Astrocyte (in vitro differentiated cells and primary cell): Measurements from ENCODE around the gene CHRNB4. TPM values are rescaled to one million over a fixed set of nuclear protein-coding genes. Genes with fewer than 3 reads are reported as not detected.

Experiments used
- DNase-seq: peaks from one replicate; pipeline ENCODE4 v3.0.0-alpha.2; 2010; ENCODE audit warnings: low read depth
- FAIRE-seq: peaks from 2 replicates; lab custom pipeline; 2011; peaks lifted over from hg19 to GRCh38; lab: Jason Lieb, UNC
- H2AFZ ChIP-seq: 2 replicates; pipeline ENCODE4 v1.6.0; 2012; ENCODE audit warnings: low read depth, low read length, inconsistent platforms
- H3K27ac ChIP-seq: 2 replicates; pipeline ENCODE4 v1.5.1; 2011; ENCODE audit warnings: low read depth, low read length, inconsistent platforms
- H3K27me3 ChIP-seq: 2 replicates; pipeline ENCODE4 v1.6.0; 2011; ENCODE audit warnings: low read length, inconsistent platforms; ENCODE audit not compliant: insufficient read depth
- H3K36me3 ChIP-seq: 2 replicates; pipeline ENCODE4 v1.5.1; 2011; ENCODE audit warnings: low read length, inconsistent platforms; ENCODE audit not compliant: insufficient read depth
- H3K4me1 ChIP-seq: 2 replicates; pipeline ENCODE4 v1.5.1; 2011; ENCODE audit warnings: low read length, inconsistent platforms; ENCODE audit not compliant: insufficient read depth
- H3K4me2 ChIP-seq: 2 replicates; pipeline ENCODE4 v1.6.0; 2012; ENCODE audit warnings: low read length, inconsistent platforms
- H3K4me3 ChIP-seq: 2 replicates; pipeline ENCODE4 v1.5.1; 2011; ENCODE audit warnings: low read depth, mild to moderate bottlenecking, low read length, inconsistent platforms; ENCODE audit not compliant: insufficient read depth
- H3K79me2 ChIP-seq: 2 replicates; pipeline ENCODE4 v1.6.0; 2012; ENCODE audit warnings: mild to moderate bottlenecking, low read length, inconsistent platforms; ENCODE audit not compliant: insufficient read depth
- H3K9ac ChIP-seq: 2 replicates; pipeline ENCODE4 v1.6.0; 2012; ENCODE audit warnings: mild to moderate bottlenecking, low read length, inconsistent platforms
- H3K9me3 ChIP-seq: 2 replicates; pipeline ENCODE4 v1.5.1; 2012; ENCODE audit warnings: low read depth, mild to moderate bottlenecking, low read length, inconsistent platforms; ENCODE audit not compliant: insufficient read depth
- H4K20me1 ChIP-seq: 2 replicates; pipeline ENCODE4 v1.6.0; 2012; ENCODE audit warnings: low read length, inconsistent platforms; ENCODE audit not compliant: insufficient read depth
- H3K27ac Mint-ChIP-seq: one replicate; pipeline ENCODE4 v1.8.0; 2021; ENCODE audit warnings: mild to moderate bottlenecking, mixed read lengths; ENCODE audit not compliant: unreplicated experiment
- H3K27me3 Mint-ChIP-seq: one replicate; pipeline ENCODE4 v1.8.0; 2021; ENCODE audit warnings: low read depth, mixed read lengths; ENCODE audit not compliant: unreplicated experiment
- H3K36me3 Mint-ChIP-seq: one replicate; pipeline ENCODE4 v1.8.0; 2021; ENCODE audit warnings: low read depth, mixed read lengths; ENCODE audit not compliant: unreplicated experiment
- H3K4me1 Mint-ChIP-seq: one replicate; pipeline ENCODE4 v1.8.0; 2021; ENCODE audit warnings: low read depth, mixed read lengths; ENCODE audit not compliant: unreplicated experiment
- H3K4me3 Mint-ChIP-seq: one replicate; pipeline ENCODE4 v1.8.0; 2021; ENCODE audit warnings: mild to moderate bottlenecking, moderate library complexity, mixed read lengths; ENCODE audit not compliant: unreplicated experiment
- H3K9me3 Mint-ChIP-seq: one replicate; pipeline ENCODE4 v1.8.0; 2021; ENCODE audit warnings: mild to moderate bottlenecking, mixed read lengths; ENCODE audit not compliant: unreplicated experiment
- EZH2 ChIP-seq: IDR thresholded peaks from 2 replicates; pipeline ENCODE4 v1.6.1; 2012; ENCODE audit warnings: mild to moderate bottlenecking, low read length, inconsistent platforms; ENCODE audit not compliant: insufficient read depth
- total RNA-seq: library from RNA; stranded (reverse); gene quantifications from 2 replicates; pipeline ENCODE4 v1.2.1, GENCODE V29; 2021
- TF ChIP-seq, protein P1 (sequence below): IDR thresholded peaks from 2 replicates; pipeline ENCODE4 v1.5.1; 2011; ENCODE audit warnings: low read depth, mild to moderate bottlenecking, inconsistent platforms, low read length, moderate library complexity; ENCODE audit not compliant: insufficient read depth

Gene CHRNB4
- total RNA-seq, 1 donor from 2014 or later, result not detected

DNA sequence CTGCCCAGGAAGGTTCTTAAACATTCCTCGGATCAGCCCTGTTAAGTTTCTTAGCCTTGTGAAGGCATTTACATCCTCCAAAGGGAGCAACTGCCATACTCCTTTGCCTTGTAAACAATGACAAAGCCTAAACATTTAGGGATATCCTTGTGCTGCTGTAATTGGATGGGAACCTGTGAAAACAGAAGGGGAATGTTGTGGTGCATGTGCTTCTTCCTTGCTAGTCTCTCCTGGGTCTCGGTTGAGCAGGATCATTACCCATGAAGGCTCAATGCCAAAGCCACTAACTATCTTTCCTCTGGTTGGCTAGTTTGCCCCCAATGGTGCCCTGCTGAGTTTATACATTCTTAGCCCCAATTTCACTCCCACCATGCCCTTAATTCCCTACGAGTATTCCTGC is 37.5 kb downstream of the CHRNB4 start:
- no peak for TF ChIP-seq EZH2
- TF ChIP-seq, protein P1, sequence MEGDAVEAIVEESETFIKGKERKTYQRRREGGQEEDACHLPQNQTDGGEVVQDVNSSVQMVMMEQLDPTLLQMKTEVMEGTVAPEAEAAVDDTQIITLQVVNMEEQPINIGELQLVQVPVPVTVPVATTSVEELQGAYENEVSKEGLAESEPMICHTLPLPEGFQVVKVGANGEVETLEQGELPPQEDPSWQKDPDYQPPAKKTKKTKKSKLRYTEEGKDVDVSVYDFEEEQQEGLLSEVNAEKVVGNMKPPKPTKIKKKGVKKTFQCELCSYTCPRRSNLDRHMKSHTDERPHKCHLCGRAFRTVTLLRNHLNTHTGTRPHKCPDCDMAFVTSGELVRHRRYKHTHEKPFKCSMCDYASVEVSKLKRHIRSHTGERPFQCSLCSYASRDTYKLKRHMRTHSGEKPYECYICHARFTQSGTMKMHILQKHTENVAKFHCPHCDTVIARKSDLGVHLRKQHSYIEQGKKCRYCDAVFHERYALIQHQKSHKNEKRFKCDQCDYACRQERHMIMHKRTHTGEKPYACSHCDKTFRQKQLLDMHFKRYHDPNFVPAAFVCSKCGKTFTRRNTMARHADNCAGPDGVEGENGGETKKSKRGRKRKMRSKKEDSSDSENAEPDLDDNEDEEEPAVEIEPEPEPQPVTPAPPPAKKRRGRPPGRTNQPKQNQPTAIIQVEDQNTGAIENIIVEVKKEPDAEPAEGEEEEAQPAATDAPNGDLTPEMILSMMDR, result no peak
- DNase-seq (no peak), FAIRE-seq (no peak)
- Histone ChIP-seq H3K9me3 (no peaks in the 10 kb centered on the region), H3K36me3 (no peaks in the 10 kb centered on the region), H3K79me2 (no peaks in the 10 kb centered on the region), H2AFZ (no peak overlapping the region), H3K27ac (no peak overlapping the region), H3K9ac (no peak overlapping the region), H4K20me1 (no peaks in the 10 kb centered on the region), H3K4me3 (no peak overlapping the region), H3K27me3 (no peaks in the 10 kb centered on the region), H3K4me1 (no peaks in the 10 kb centered on the region), H3K4me2 (no peak overlapping the region)
- no peaks in the 10 kb centered on the region for H3K4me1 Mint-ChIP-seq
- no peak overlapping the region for H3K27ac Mint-ChIP-seq
- H3K36me3 Mint-ChIP-seq, result peaks cover 5% of the 10 kb centered on the region
- peaks cover 6% of the 10 kb centered on the region for H3K9me3 Mint-ChIP-seq
- H3K4me3 Mint-ChIP-seq, result no peak overlapping the region
- H3K27me3 Mint-ChIP-seq, result peaks cover 17% of the 10 kb centered on the region

DNA sequence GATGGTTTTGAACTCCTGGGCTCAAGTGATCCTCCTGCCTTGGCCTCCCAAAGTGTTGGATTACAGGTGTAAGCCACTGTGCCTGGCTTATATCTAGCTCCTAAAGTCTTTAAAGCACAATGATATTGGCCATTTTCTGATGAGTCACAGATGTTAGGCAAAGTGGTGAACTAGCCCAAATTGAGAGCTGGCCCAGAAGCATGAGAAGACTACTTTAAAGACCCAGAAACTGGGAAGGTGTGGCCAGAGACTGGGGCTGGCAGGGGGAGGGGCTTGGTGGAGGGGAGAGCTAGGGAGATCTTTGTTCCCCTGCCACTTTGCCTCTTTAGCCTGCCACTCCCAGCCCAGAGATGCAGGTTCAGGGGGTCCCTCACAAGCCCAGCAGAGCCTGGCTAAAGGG is 41.8 kb downstream of the CHRNB4 start:
- no peaks in the 10 kb centered on the region for H3K79me2 ChIP-seq
- H3K4me1 Mint-ChIP-seq, result no peaks in the 10 kb centered on the region
- no peaks in the 10 kb centered on the region for H4K20me1 ChIP-seq
- H3K9me3 Mint-ChIP-seq, result peaks cover 2% of the 10 kb centered on the region
- H3K4me1 ChIP-seq, result no peaks in the 10 kb centered on the region
- no peak overlapping the region for H3K27ac Mint-ChIP-seq
- no peak overlapping the region for H2AFZ ChIP-seq
- no peak overlapping the region for H3K4me2 ChIP-seq
- H3K27me3 ChIP-seq, result no peaks in the 10 kb centered on the region
- H3K4me3 ChIP-seq, result no peak overlapping the region
- FAIRE-seq, result no peak
- TF ChIP-seq EZH2, result no peak
- TF ChIP-seq, protein P1, result no peak
- H3K36me3 Mint-ChIP-seq, result peaks cover 5% of the 10 kb centered on the region
- no peak overlapping the region for H3K27ac ChIP-seq
- H3K9me3 ChIP-seq, result no peaks in the 10 kb centered on the region
- no peak overlapping the region for H3K4me3 Mint-ChIP-seq
- H3K9ac ChIP-seq, result no peak overlapping the region
- no peaks in the 10 kb centered on the region for H3K36me3 ChIP-seq
- DNase-seq, result no peak
- peaks cover 3% of the 10 kb centered on the region for H3K27me3 Mint-ChIP-seq

DNA sequence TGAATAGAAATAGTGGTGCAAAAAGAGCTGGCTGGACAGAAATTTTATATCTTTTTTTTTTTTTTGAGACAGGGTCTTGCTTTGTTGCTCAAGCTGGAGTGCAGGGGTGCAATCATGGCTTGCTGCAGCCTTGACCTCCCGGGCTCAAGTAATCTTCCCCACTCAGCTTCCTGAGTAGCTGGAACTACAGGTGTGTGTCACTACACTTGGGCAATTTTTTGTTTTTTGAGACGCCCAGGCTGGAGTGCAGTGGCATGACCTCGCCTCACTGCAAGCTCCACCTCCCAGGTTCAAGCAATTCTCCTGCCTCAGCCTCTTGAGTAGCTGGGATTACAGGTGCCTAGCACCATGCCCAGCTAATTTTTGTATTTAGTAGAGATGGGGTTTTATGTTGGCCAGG is 42.7 kb downstream of the CHRNB4 start:
- no peaks in the 10 kb centered on the region for H3K27me3 ChIP-seq
- no peaks in the 10 kb centered on the region for H4K20me1 ChIP-seq
- TF ChIP-seq EZH2, result no peak
- TF ChIP-seq, protein P1, result no peak
- no peak overlapping the region for H3K4me2 ChIP-seq
- H3K4me3 ChIP-seq, result no peak overlapping the region
- H3K36me3 ChIP-seq, result no peaks in the 10 kb centered on the region
- H3K36me3 Mint-ChIP-seq, result peaks cover 5% of the 10 kb centered on the region
- H3K27me3 Mint-ChIP-seq, result no peaks in the 10 kb centered on the region
- no peaks in the 10 kb centered on the region for H3K9me3 ChIP-seq
- H3K27ac ChIP-seq, result no peak overlapping the region
- no peaks in the 10 kb centered on the region for H3K79me2 ChIP-seq
- H3K4me3 Mint-ChIP-seq, result no peak overlapping the region
- no peaks in the 10 kb centered on the region for H3K4me1 ChIP-seq
- no peak overlapping the region for H3K27ac Mint-ChIP-seq
- no peaks in the 10 kb centered on the region for H3K4me1 Mint-ChIP-seq
- H3K9me3 Mint-ChIP-seq, result peaks cover 2% of the 10 kb centered on the region
- H2AFZ ChIP-seq, result no peak overlapping the region
- DNase-seq, result no peak
- FAIRE-seq, result no peak
- no peak overlapping the region for H3K9ac ChIP-seq
